ENCODE measurements around the gene GXYLT2.

Gene GXYLT2, protein sequence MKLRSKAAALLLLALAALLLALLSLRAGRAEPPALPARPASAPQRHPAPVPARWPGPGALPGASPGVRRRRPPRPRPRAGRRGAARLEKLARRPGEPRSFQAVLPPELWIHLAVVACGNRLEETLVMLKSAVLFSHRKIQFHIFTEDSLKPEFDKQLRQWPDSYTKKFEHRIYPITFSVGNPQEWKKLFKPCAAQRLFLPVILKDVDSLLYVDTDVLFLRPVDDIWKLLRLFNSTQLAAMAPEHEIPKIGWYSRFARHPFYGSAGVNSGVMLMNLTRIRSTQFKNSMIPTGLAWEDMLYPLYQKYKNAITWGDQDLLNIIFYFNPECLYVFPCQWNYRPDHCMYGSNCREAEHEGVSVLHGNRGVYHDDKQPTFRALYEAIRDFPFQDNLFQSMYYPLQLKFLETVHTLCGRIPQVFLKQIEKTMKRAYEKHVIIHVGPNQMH

DNA sequence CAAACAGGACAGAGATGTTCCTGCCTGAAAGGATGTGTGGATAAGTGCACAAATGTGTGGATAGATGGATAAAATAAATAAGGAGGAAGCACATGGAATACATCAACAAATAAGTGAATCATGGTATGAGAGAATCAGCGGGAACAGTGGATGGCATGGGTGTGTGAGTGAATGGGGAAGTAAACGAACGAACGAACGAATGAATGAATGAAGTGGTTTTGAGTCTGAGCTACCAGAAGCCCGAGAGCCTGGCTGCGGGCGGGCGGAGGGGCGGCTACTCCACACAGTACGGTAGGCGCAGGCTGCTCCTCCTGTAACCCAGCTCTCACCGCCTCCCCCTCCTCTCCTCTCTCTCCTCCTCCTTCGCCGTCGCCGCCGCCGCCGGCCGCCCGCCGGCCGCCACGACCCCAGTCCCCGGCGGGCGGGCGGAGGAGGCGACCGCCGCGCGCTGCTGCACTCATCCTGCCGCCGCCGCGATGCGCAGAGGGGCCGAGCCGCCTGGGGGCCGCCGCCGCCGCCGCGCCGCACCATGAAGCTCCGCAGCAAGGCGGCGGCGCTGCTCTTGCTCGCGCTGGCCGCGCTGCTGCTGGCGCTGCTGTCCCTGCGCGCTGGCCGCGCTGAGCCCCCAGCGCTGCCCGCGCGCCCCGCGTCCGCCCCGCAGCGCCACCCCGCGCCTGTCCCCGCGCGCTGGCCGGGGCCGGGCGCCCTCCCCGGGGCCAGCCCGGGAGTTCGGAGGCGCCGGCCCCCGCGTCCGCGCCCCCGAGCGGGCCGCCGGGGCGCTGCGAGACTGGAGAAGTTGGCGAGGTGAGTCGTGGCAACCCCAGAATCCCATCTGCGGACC, at the start of gene GXYLT2:
Gene GXYLT2, plus strand, starts transcription at position 342 of the 841 bp plus-strand sequence. Its CDS starts 188 bp downstream, at position 530.
- peak; percentile 37 for DNase-seq

DNA sequence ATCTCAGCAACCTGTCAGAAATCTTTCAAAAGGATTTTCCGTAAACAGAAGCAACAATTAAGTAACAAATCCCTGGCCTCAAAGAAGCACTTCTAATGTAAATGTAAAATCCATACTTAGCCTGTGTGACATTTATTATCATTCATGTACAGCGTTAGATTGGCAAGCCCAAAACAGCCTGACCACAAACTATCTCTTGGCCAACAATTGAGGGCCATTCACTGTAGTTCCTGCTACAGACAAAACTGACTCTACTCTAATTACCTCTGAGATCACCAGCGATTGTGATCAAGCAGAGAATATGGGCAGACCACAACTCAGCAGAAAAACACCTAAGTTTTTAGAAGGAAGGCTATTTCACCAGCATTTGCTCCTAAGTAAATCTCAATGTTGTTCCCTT, 48.8 kb upstream of the GXYLT2 start:
- no peak for DNase-seq

DNA sequence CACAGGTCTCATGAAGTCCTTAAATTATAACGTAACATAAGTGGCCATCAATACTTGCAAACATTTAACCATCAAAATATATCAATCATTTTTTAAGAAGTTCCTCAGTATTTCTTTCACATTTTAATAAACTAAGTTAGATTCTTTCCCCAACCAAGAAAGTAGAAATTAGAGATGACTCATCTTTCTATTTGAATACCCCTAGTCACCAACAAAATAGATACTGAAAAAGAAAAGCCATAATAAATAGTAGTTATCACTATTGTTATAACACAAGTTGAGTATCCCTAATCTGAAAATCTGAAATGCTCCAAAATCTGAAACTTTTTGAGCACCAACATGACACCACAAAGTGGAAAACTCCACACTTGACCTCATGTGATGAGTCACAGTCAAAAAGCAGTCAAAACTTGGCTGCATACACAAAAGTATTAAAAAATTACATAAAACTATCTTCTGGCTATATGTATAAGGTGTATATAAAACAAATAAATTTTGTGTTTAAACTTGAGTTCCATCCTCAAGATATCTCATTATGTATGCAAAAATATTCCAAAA, 43.3 kb upstream of the GXYLT2 start:
- no peak for DNase-seq

DNA sequence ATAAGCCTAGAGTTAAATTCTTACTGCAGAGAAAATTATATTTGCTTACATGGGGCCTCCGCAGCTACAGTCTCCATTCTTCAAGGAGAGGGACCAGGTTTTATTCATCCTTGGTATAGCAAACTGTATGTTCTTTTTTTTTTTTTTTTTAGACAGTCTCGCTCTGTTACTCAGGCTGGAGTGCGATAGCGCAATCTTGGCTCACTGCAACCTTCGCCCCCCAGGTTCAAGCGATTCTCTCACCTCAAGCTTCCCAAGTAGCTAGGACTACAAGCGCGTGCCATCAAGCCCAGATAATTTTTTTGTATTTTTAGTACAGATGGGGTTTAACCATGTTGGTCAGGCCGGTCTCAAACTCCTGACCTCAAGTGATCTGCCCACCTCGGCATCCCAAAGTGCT, 41.7 kb upstream of the GXYLT2 start:
- DNase-seq, result no peak

DNA sequence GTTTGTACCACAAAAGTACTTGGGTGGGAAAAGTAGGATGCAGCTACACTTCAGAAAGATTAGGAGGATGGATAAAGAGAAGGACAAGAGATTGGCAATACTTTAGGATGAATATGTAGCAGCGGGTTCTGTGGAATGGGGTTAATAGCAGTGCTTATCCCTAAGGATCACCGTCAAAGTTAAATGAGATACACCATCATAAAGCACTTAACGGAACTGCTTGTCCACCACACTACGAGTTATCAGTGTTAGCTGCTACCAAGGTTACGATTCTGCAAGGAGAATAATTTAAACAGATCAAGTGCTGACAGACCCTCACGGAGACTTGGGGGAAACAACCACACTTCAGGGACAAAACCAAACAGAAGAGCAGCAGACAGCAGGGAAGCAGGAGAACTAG, 40.6 kb upstream of the GXYLT2 start:
- no peak for DNase-seq

DNA sequence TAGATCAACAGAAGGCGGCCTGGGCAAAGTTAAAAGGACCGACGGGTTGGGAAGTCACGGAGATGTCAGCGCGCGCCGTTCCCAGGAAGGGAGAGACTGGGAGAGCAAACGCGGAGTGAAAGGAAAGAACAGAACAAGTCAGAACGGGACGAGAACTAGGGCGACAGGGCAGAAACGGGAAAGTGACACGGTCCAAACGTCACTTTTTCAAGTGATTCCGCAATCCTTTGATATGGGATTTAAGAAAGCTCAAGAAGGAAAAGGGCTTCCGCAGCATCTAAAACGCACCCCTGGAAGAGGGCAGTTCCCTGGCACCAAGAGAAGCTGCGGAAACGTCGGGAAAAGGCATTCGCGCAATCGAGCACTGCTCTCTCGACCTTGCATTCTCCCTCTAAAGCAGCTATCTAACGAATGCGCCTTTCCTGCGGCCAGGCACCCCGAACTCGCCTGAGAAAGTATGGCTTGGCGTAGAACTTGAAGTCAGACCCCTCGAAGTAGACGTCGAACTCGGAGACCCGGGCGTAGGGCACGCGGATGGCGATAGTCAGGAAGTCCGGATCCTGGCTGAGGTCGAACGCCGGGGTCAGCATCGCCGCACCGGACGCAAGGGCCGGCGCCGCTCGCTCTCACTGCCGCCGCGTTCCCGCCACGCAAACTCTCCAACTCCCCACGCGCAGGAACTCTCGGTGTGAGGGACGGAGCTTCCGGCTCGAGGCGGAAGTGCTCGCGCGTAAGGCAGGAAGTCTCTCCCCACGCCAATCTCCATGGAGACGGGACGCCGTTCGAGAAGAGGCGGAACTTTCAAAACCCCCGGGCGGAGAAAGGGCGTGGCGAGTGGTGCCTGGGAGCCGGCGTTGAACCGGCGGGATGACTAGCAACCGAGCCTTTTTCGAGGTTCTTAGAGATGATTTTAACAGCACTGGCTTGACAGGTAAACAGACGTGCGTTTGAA, 39.8 kb upstream of the GXYLT2 start, which contains the start of gene SHQ1:
Gene SHQ1, minus strand, starts transcription at position 695 of the 952 bp plus-strand sequence. Its CDS starts 105 bp downstream, at position 590.
- DNase-seq, result peak; percentile 89

DNA sequence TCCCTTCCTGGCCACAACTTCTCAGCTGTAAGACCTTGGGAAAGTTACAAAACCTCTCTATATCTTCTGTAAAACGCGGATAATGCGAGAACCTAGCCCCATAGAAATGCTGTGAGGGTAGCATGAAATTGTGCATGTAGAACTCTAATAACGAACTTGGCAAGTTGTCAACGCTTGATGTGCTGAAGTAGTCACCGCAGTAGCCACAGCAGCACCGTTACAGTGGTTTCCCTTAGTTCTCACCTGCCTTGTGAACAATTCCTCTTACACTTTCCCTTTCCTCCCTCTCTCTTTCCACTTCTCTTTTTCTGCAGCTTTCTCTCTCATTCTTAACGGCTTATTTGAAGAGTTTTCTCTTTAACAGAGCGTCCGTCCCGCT, 39.2 kb upstream of the GXYLT2 start:
- no peak for DNase-seq

DNA sequence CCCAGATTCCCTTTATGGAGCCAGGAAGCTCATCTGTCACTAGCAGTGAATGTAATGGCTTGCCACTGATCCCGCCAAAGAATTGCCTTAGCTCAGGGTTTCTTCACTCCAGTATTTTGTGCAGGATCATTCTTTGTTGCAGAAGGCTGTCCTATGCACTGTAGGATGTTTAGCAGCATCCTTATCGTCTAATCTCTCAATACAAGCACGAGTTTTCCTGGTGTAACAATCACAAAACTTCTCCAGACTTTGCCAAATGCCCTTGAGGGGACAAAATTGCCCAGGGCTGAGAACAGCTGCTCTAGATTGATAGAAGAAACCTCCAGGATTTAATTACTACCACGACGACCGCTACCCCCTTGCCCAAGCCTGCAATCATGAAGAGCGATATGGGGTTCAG, 32.8 kb upstream of the GXYLT2 start:
- DNase-seq, result no peak

DNA sequence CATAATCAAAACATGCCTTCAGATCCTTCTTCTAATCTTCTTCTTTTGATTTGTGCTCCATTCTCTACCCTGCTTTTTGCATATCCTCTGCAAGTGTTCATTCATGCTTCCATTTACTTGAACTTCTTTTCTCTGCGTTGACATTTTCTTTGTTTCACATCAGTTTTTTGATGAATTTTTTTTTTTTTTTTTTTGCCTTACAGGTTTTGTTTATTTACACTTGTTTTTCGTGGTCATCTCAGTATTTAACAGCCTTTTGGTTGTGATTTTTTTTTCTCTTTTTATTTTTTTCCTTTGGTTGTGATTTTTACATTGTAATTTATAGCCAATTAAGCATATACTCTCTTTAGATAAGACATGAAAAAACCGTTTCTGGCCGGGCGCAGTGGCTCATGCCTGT, 27.8 kb upstream of the GXYLT2 start:
- no peak for DNase-seq

DNA sequence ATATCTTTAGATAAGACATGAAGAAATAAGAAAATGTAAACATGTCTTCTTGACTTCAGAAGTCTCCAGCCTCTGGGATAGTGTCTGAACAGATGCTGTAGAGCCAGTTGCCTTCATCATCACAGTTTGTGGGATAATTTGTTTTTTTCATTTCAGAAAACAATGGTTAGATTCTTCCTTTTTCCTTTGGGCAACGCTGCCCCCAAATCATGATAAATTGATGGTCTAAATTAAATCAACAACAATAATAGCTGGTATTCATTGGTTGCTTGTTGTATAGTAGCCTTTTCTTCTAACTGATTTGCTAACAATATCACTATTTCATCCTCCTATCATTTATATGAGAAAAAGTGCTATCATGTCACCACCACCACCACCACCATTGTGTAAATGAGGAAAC, 27.0 kb upstream of the GXYLT2 start:
- no peak for DNase-seq

DNA sequence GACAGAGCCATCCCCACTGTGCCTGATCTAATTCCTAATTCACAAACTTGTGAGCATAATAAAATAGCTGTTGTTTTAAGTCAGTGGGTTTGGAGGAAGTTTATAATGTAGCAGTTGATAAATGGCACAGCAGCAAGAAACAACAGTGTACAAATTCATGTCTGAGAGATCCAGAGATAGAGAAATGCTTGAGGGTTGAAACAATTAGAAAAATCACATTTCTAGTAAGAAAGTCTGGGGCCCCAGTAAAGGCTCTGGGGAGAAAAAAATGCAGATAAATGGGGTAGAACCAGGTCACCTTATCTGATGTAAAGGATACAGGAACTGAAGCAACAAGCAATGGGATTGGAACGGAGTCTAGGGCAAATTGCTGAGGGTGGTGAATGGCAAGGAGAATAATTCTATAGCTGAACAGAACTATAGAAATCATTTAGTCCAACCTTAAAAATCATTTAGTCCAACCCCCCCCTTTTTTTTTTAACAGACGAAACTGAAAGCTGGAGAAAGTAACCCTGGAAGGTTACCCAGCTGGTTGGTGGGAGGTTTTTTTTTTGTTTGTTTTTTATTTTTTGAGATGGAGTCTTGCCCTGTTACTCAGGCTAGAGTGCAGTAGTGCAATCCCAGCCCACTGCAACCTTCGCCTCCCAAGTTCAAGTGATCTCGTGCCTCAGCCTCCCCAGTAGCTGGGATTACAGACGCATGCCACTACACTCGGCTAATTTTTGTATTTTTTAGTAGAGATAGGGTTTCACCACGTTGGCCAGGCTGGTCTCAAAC, 25.3 kb upstream of the GXYLT2 start:
- no peak for DNase-seq

DNA sequence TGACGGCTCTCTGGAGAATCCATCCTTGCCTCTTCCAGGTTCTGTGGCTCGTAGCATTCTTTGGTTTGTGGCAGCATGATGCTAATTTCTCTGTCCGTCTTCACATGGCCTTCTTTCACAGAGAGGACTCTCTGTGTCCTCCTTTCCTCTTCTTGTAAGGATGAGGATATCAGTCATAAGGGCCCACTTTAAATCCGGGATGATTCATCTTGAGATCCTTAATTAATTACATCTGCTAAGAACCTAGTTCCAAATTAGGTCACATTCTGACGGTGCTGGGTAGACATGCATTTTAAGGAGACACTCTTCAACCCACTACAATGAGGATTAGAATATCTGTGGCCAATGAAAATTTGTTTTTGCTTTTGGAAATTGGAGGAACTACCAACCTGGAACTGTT, 15.7 kb upstream of the GXYLT2 start:
- no peak for DNase-seq

DNA sequence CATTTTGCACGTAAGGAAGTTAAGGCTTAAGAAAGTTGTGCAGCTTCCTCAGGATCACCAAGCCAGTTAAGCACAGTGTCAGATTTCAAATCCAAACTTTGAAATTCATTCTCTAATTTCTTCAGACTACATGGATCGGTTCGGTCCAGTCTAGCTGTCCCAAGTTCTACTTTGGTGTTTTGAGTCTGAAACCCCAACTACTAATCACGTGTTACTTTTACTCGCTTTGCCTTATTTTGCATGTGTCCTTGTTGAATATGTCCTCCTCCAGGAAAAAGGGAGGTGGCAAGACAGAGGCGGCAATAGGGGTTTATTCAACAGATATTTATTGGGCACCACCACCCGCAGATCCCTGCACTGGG, 522 bp upstream of the GXYLT2 start:
- no peak for DNase-seq

DNA sequence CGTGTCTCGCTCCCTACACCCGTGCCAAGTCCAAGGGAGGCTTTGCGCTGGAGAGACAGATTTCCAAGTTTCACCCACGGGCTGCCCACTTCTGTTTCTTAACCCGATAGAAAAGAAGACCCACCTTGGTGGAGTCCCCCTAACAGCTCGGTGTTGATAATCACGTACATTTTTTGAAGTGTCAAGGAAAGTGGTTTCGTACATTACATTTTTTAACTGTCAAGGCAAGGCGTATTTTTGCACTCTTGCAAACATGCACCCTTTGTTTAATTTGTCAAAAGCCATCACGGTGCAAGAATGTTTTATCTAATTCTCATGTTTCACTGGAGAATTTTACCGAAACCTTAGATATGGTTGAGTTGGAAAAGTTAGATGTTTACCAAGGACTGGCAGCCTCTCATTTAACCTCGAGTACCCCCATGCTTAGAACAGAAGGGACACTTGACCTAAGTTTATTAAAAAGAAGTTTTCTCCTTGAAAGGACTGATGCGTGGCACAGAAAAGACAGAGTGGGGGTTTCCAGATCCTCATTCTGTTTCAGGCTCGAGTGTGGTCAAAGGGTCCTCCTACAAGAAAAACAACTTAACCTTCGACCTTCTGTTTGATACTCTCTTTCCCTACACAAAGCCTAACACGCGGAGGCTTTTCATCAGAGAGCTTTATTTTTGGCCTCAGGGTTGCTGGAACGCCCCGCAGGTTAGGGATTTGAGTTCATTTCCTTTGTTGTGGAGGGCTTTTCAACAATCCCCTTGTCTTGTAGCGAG, 882 bp downstream of the GXYLT2 start:
- DNase-seq, result no peak

DNA sequence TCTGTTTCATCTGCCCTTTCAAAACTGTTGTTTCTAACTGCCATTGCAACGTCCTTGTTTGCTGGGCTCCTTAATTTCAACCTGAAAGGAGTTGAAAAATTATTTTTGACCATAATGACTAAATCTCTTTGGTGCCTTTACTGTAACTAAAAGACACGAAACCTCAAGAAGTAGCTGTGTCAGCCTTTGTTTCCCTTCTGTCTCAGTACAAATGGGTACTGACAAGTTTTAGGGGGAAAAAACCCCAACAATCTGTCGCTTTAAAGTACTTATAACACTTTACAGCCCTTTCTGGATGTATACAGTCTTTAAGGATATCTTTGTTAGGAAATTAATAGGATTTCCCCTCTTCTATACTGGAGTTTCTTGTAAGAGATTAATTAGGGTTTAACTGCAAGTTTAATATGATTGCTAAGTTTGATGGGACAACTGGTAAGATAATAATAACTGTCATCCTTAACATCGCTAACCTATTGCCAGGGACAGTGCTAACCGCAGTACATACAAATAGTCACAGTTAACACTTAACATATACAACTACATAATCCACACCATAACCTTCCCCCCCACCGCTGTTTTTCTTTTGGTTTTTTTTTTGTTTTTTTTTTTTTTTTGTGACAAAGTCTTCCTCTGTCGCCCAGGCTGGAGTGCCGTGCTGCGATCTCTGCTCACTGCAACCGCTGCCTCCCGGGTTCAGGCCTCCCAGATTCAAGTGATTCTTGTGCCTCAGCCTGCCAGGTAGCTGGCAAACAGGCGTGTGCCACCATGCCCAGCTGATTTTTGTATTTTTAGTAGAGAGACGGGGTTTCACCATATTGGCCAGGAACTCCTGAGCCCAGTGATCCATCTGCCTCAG, 1.7 kb downstream of the GXYLT2 start:
- DNase-seq, result no peak

DNA sequence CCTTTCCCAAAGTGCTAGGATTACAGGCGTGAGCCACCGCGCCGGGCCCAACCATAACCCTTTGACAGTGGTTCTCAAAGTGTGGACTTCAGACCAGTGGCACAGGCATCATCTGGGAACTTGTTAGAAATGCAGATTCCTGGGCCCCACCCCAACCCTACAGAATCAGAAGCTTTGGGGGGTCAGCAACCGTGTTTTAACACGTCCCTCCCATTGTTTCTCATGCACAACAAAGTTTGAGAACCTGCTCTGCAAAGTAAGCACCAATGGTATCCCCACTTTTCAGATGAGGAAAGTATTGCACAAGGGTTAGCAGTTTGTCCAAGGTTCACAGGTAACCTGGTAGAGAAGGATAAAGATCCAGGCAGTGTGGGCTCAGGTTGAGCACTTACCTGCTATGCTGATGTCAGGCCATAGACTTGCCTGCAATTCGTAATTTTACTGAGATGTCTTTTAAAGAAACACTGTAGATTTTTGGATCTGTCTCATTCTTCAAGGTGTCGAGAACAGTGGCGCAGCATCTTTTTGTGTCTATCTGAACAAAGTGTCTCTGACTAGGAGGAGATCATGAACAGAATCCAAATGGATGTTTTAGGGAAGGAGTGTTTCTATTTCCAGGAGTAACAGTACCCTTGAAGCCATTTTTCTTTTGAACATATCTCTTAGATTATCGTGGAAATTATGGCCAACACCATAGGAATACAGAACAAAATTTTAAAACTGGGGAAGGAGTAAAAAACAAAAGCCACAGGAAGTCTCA, 2.5 kb downstream of the GXYLT2 start:
- DNase-seq, result no peak

DNA sequence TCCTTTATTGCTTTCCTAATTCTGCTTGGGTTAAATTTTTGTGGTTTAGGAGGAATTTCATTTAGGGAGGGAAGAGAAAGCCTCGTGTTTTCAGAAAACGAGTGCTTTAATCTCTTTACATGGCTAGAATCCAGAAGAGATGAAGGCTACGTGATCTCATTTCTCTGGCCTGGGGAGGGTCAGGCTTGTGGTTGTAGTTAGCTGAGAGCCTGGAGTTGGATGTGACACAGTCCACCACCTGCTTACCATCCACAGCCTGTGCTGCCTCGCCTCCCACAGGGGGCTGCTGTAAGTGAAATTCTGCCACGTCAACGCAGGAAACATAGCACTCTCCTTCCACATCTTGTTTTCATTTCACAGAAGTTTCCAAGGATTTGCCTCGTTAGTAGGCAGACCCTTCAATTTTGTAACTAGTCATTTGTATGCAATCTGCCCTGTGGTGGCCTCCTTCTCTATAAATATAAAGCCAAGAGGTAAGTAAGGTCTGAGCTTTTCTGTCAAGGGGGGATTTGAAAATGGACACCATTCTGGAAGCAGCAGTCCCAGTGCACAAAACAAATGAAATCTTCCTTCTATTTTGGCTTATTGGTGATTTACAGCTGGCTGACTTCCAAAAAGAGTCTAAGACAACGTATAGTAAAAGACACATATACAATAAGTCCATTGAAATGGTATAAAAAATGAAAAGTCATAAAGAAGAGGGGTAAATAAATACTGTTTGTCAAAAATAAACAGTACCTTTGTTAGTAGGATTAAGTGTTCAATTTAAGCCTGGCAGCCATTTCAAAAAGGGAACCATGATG, 3.4 kb downstream of the GXYLT2 start:
- DNase-seq, result peak; percentile 78

DNA sequence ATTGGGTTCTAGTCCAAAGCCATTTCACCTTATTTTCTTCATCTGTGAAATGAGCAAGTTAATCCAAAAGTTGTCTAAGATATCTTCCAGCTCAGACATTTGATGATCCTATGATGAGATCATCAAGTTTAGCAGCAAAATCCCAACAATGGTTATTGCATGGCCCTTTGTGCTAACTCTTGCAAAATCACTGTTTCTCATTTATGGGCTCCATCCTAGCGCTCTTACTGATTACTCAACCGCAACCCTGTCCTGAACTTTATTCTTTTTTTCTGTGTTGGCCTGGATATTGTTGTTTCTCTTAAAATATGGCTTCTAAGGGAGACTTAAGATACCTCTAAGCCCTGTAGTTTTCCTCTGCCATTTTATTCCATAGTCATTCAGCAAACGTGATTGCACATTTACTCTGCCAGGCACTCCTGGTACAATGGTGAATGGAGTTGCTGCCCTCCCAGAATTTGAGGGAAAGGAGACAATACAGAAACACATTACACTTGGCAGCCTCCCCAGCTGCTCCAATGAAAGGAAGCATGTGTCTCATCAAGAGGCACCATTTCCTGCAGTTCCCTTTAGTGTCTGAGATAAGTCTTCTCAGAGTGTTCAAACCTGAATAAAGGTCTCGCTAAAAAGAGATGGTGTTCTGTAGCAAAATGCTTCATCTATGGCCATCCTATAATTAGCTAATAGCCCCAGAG, 4.4 kb downstream of the GXYLT2 start:
- peak; percentile 77 for DNase-seq

Measured in NCI-H1092 (cell line).